B cell (primary cell): ENCODE results near the gene ANKS6. TPM values are rescaled to one million over a fixed set of nuclear protein-coding genes. Genes with fewer than 3 reads are reported as not detected.

Experiments used
- ATAC-seq: fragments of 200-7000 bp; cut with Tn5 transposase; one replicate; pipeline ENCODE4 v1.10.0; 2021; ENCODE audit warnings: low read depth, mild to moderate bottlenecking, moderate number of reproducible peaks, moderate library complexity
- CTCF ChIA-PET: fragments of 350-600 bp; sonication (Branson Sonifier 250); formaldehyde crosslinking; loops from one replicate; lab custom pipeline; 2021; ENCODE audit warnings: antibody characterized with exemption, inconsistent platforms; lab: Charles Lee
- POLR2A ChIA-PET: fragments of 350-600 bp; sonication (Branson Sonifier 250); formaldehyde crosslinking; loops from one replicate; lab custom pipeline; 2021; ENCODE audit warnings: antibody characterized with exemption; lab: Charles Lee
- DNase-seq: peaks from one replicate; pipeline ENCODE4 v3.0.0; 2013
- H2AFZ ChIP-seq: 2 replicates; pipeline ENCODE4 v1.6.1; 2012; ENCODE audit warnings: mild to moderate bottlenecking, low read depth, low read length; ENCODE audit not compliant: insufficient read depth, poor library complexity, severe bottlenecking
- H3K27ac ChIP-seq, 2 donors: 1 replicate in 1 of 2; 2 replicates in 1 of 2; pipeline ENCODE4 v1.5.1; 2012 to 2013; ENCODE audit warnings: low read length in 2 of 2, mild to moderate bottlenecking in 2 of 2, moderate library complexity in 1 of 2
- H3K27me3 ChIP-seq, 4 experiments: fragments of 200-600 bp in 1 of 4; sonication (generic) in 1 of 4; replicated peaks in 1 of 4; 1 replicate in 2 of 4; 2 replicates in 2 of 4; pipeline versions ENCODE4 v1.6.1 to v1.7.0; 2013 to 2016; ENCODE audit warnings: low read length in 3 of 4, mild to moderate bottlenecking in 2 of 4, mixed read lengths in 1 of 4, moderate library complexity in 1 of 4; ENCODE audit not compliant: insufficient read depth in 4 of 4, control insufficient read depth in 3 of 4; ENCODE audit errors: control extremely low read depth in 1 of 4
- H3K36me3 ChIP-seq, 2 experiments: replicated peaks in 1 of 2; 1 replicate in 1 of 2; 2 replicates in 1 of 2; pipeline versions ENCODE4 v1.6.1 to v1.7.1; 2013; ENCODE audit warnings: low read length in 1 of 2; ENCODE audit not compliant: insufficient read depth in 2 of 2, control insufficient read depth in 1 of 2; ENCODE audit errors: control extremely low read depth in 1 of 2, extremely low read depth in 1 of 2
- H3K4me1 ChIP-seq, 2 donors: fragments of 200-600 bp in 1 of 2; sonication (generic) in 1 of 2; 1 replicate in 1 of 2; 2 replicates in 1 of 2; pipeline versions ENCODE4 v1.5.1 to v1.6.1; 2013 to 2017; ENCODE audit warnings: low read length in 2 of 2; ENCODE audit not compliant: control insufficient read depth in 2 of 2, insufficient read depth in 2 of 2
- H3K4me2 ChIP-seq: replicated peaks from 2 replicates; pipeline ENCODE3; 2012; ENCODE audit warnings: mild to moderate bottlenecking, low read depth, low read length; ENCODE audit not compliant: poor library complexity, severe bottlenecking
- H3K4me3 ChIP-seq, 5 experiments: fragments of 200-600 bp in 1 of 5; sonication (generic) in 1 of 5; 1 replicate in 3 of 5; 2 replicates in 2 of 5; pipeline versions ENCODE4 v1.5.1 to v1.7.0; 2011 to 2016; ENCODE audit warnings: low read length in 4 of 5, mild to moderate bottlenecking in 4 of 5, low read depth in 2 of 5, control low read depth in 1 of 5, moderate library complexity in 1 of 5; ENCODE audit not compliant: insufficient read depth in 1 of 5; ENCODE audit errors: control extremely low read depth in 1 of 5, extremely low read depth in 1 of 5
- H3K79me2 ChIP-seq: fragments of 200-600 bp; sonication (generic); one replicate; pipeline ENCODE4 v1.6.0; 2016; ENCODE audit warnings: low read length; ENCODE audit not compliant: control insufficient read depth, insufficient read depth
- H3K9ac ChIP-seq: fragments of 200-600 bp; sonication (generic); 2 replicates; pipeline ENCODE4 v1.6.1; 2017; ENCODE audit warnings: mild to moderate bottlenecking, low read length, moderate library complexity
- H3K9me3 ChIP-seq, 3 donors: one replicate each; pipeline versions ENCODE4 v1.6.1 to v1.7.1; 2013; ENCODE audit warnings: low read length in 2 of 3; ENCODE audit not compliant: control insufficient read depth in 2 of 3, insufficient read depth in 1 of 3; ENCODE audit errors: control extremely low read depth in 1 of 3
- H4K20me1 ChIP-seq: 2 replicates; pipeline ENCODE4 v1.6.0; 2012; ENCODE audit warnings: mild to moderate bottlenecking, low read length; ENCODE audit not compliant: insufficient read depth, control insufficient read depth, poor library complexity, severe bottlenecking
- H3K27ac Mint-ChIP-seq: one replicate; pipeline ENCODE4 v1.8.0; 2021; ENCODE audit warnings: mixed read lengths
- H3K27me3 Mint-ChIP-seq: one replicate; pipeline ENCODE4 v1.8.0; 2021; ENCODE audit warnings: mixed read lengths
- H3K4me1 Mint-ChIP-seq: one replicate; pipeline ENCODE4 v1.8.0; 2021; ENCODE audit warnings: mixed read lengths
- H3K4me3 Mint-ChIP-seq: one replicate; pipeline ENCODE4 v1.8.0; 2021; ENCODE audit warnings: mixed read lengths
- H3K9me3 Mint-ChIP-seq: one replicate; pipeline ENCODE4 v1.8.0; 2022; ENCODE audit warnings: mixed read lengths; ENCODE audit not compliant: insufficient read depth
- EZH2 ChIP-seq: IDR thresholded peaks from 2 replicates; pipeline ENCODE4 v1.6.1; 2012; ENCODE audit warnings: borderline replicate concordance, low read depth, mild to moderate bottlenecking, moderate library complexity, low read length; ENCODE audit not compliant: insufficient read depth, poor library complexity, severe bottlenecking
- WGBS: methylation state at CpG from one replicate; pipeline ENCODE4 v1.1.5; 2013; ENCODE audit warnings: missing lambda C conversion rate; ENCODE audit not compliant: insufficient coverage; 5-methylcytosine and 5-hydroxymethylcytosine counted together
- intact Hi-C: fragments of 100-400 bp; cut with micrococcal nuclease; formaldehyde crosslinking; loops from one replicate; pipeline ENCODE4 v1.10.0; 2022
- polyA plus RNA-seq: library from polyadenylated mRNA; depleted of rRNA; stranded (reverse); fragments of >200 nt; gene quantifications from 2 replicates; pipeline ENCODE4 v1.2.3, GENCODE V29; 2012
- total RNA-seq, 2 donors: library from RNA; stranded (reverse); fragments of 120-200 nt in 1 of 2; gene quantifications; 1 replicate in 1 of 2; 2 replicates in 1 of 2; pipeline versions ENCODE4 v1.2.3 to v1.2.4, GENCODE V29; 2013 to 2022
- TF ChIP-seq, protein P1 (sequence below): fragments of 200-600 bp; IDR thresholded peaks from one replicate; pipeline ENCODE4 v1.8.0; 2022; ENCODE audit warnings: antibody characterized with exemption, mild to moderate bottlenecking

ANKS6 gene
- total and polyA plus RNA-seq, 2 donors (not counting 1 experiment from before 2014, with no cell fraction given) = 11.4 to 16.1 TPM

DNA sequence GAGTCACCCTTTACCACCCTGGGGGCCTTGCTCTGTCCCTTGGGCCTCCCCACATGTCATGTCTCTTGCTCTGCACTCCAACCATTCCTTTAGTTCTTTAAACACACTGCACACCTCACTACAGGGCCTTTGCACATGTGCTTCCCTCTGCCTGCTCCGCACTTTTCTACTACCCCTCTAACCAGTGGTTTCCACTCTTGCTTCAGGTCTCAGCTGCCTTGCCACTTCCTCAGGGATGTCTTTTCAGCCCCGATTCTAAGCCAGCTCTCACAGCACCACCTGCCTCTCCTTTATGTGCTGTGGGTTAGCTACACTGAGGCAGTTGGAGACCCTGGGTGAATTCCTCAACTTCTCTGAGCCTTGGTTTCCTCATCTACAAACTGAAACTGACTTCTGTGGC, 53.0 kb downstream of the ANKS6 start:
- H3K4me1 Mint-ChIP-seq = no peaks in the 10 kb centered on the region
- Histone ChIP-seq H2AFZ (no peak overlapping the region), H3K36me3 (peaks cover 0 to 7% of the 10 kb centered on the region in 2 experiments), H3K27ac (no peak overlapping the region), H3K4me1 (no peaks in the 10 kb centered on the region), H3K79me2 (no peaks in the 10 kb centered on the region), H3K27me3 (no peaks in the 10 kb centered on the region), H3K4me3 (no peak overlapping the region), H4K20me1 (no peaks in the 10 kb centered on the region), H3K9me3 (peaks cover 0 to 9% (median 0%) of the 10 kb centered on the region in 3 donors), H3K4me2 (no peak overlapping the region), H3K9ac (no peak overlapping the region)
- no peak overlapping the region for H3K27ac Mint-ChIP-seq
- H3K4me3 Mint-ChIP-seq = no peak overlapping the region
- ChIA-PET CTCF (no interaction called here), POLR2A (no interaction called here)
- H3K9me3 Mint-ChIP-seq = peaks cover 6% of the 10 kb centered on the region
- no peak for DNase-seq
- intact Hi-C loops = no loop called here
- TF ChIP-seq, protein P1, sequence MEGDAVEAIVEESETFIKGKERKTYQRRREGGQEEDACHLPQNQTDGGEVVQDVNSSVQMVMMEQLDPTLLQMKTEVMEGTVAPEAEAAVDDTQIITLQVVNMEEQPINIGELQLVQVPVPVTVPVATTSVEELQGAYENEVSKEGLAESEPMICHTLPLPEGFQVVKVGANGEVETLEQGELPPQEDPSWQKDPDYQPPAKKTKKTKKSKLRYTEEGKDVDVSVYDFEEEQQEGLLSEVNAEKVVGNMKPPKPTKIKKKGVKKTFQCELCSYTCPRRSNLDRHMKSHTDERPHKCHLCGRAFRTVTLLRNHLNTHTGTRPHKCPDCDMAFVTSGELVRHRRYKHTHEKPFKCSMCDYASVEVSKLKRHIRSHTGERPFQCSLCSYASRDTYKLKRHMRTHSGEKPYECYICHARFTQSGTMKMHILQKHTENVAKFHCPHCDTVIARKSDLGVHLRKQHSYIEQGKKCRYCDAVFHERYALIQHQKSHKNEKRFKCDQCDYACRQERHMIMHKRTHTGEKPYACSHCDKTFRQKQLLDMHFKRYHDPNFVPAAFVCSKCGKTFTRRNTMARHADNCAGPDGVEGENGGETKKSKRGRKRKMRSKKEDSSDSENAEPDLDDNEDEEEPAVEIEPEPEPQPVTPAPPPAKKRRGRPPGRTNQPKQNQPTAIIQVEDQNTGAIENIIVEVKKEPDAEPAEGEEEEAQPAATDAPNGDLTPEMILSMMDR = no peak
- no peak for TF ChIP-seq EZH2
- 100% methylated on average over 2 of the region's 2 CpGs for WGBS
- H3K27me3 Mint-ChIP-seq = no peaks in the 10 kb centered on the region
- no peak for ATAC-seq

DNA sequence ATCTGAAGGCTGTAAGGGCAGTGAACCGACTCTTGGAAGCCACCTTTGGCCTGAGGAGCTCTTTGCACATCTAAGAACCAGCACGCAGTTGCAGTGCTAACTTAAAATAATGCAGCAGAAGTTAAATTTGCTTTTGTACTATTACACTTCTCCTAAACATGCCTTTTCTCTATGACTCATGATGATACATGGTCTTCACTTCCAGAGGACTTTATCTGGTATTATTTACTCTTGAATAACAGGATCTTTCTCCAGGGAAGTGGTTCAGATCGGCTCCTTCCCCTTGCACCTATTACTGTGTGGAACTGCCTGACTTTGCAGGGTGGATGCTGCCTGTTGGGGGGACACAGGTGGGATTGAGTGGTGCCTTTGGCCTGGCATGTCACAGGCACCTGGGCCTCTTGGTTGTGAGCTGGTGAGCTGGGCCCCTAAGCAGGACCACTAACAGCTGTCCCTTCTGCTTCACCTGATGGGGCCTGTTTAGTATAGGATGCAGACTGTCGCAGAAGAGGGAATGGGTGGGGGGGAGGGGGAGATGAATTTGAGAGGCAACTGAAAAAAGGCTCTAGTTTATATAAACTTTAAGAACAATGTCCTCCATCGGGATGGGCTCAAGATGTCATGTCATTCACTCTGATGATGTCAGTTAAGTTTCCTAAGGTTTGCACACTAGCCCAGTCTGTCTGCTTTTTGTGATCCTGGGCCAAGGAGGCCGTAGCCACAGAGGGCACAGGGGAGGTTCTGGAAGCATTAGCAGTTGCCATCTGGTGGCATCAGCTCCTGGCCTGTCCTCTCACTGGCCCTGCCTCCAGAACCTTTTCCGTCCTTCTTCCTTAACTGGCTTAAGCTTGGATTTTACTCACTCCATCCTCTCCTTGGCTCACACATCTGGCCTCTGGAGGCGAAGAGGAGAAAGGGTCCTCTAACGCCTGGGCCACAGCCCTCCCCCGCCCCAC, 53.8 kb downstream of the ANKS6 start:
- Mint-ChIP-seq H3K27ac (no peak overlapping the region), H3K27me3 (no peaks in the 10 kb centered on the region), H3K4me3 (no peak overlapping the region), H3K9me3 (peaks cover 6% of the 10 kb centered on the region), H3K4me1 (no peaks in the 10 kb centered on the region)
- H3K27me3 ChIP-seq = no peaks in the 10 kb centered on the region
- no peak for ATAC-seq
- ChIA-PET POLR2A (no interaction called here), CTCF (no interaction called here)
- intact Hi-C loops = no loop called here
- no peaks in the 10 kb centered on the region for H3K79me2 ChIP-seq
- TF ChIP-seq, protein P1 = no peak
- TF ChIP-seq EZH2 = no peak
- WGBS = 96% methylated on average over 5 of the region's 10 CpGs
- no peak overlapping the region for H3K27ac ChIP-seq
- H3K9ac ChIP-seq = no peak overlapping the region
- H3K9me3 ChIP-seq = peaks cover 0 to 9% (median 0%) of the 10 kb centered on the region in 3 donors
- DNase-seq = no peak
- H2AFZ ChIP-seq = no peak overlapping the region
- H4K20me1 ChIP-seq = no peaks in the 10 kb centered on the region
- H3K4me3 ChIP-seq = no peak overlapping the region
- no peak overlapping the region for H3K4me2 ChIP-seq
- peaks cover 0 to 6% of the 10 kb centered on the region in 2 experiments for H3K36me3 ChIP-seq
- no peaks in the 10 kb centered on the region for H3K4me1 ChIP-seq
